WI38 (cell line): Measurements from ENCODE around the gene CFAP161.

Experiments
- H3K4me3 ChIP-seq: 2 replicates; pipeline ENCODE4 v1.5.1; 2011; ENCODE audit warnings: low read depth, mild to moderate bottlenecking, control low read depth, low read length
- TF ChIP-seq, protein P1 (sequence below): IDR thresholded peaks from 2 replicates; pipeline ENCODE4 v1.5.1; 2012; ENCODE audit warnings: low read depth, mild to moderate bottlenecking, control low read depth, low read length

The CFAP161 gene

DNA sequence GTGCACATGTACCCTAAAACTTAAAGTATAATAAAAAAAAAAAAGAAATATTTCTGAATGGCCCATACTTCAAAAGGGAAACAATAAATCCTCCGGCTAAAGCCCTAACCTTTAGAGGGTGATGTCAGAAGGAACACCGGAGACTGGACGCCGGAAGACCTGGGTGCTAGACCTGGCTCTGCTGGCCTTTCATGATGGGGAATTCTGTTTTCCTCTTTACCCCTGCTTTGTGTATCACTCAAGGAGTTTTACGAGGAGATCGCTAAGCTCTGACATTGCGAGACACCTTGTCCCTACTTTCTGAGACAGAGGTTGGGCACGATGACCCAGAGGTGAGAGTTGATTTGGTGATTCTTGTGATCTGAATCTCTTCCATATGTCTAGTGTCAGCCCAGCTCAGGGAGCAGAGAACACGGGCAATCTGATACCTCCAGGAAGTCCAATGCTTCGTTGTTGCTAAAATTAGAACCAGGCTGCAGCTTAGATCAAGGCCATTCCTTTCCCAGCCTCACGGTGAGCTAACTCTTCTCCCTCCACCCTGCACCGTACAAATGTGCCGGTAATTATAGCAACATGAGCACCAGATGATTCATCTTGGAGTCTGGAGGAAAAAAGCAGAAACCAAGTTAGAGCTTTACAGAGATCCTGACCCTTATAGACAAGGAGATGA lies 42.0 kb upstream of the CFAP161 start:
- TF ChIP-seq, protein P1, sequence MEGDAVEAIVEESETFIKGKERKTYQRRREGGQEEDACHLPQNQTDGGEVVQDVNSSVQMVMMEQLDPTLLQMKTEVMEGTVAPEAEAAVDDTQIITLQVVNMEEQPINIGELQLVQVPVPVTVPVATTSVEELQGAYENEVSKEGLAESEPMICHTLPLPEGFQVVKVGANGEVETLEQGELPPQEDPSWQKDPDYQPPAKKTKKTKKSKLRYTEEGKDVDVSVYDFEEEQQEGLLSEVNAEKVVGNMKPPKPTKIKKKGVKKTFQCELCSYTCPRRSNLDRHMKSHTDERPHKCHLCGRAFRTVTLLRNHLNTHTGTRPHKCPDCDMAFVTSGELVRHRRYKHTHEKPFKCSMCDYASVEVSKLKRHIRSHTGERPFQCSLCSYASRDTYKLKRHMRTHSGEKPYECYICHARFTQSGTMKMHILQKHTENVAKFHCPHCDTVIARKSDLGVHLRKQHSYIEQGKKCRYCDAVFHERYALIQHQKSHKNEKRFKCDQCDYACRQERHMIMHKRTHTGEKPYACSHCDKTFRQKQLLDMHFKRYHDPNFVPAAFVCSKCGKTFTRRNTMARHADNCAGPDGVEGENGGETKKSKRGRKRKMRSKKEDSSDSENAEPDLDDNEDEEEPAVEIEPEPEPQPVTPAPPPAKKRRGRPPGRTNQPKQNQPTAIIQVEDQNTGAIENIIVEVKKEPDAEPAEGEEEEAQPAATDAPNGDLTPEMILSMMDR, result no peak
- peak overlapping the region; percentile 27 for H3K4me3 ChIP-seq

DNA sequence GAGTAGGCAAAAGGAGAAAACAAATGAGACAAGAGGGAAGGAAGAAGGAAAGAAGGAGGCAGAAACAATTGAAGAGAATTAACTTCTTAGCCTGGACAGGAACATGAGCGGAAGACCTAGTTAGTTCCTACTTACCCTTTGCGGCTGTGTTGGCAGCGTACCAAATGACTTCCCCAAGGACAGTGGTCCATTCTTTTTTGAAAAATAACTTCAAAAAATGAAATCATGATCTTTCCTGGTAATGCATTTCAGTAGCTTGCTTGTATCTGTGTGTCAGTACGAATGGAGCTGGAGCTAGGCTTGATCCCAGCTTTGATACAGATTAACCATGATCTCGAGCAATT lies 41.5 kb upstream of the CFAP161 start:
- TF ChIP-seq, protein P1, result no peak
- no peak overlapping the region for H3K4me3 ChIP-seq

DNA sequence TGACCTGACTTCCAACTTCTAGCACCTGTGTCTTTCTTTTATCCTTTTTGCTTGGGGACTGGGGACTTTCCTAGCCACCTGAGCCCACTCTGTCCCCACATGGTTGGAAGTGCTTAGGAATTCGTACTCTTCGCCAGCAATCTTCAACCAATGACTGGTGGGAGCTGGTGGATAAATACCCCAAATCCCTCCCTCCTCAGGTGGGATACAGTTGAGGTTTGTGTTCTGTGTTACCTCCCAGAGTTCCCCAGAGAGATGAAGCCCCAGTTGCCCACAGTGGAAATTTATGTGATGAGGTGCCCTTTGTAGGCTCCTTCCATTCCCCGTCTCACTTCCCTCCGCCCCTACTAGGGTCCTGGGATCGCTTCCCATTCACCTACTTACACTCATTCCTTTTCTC lies 40.1 kb upstream of the CFAP161 start:
- H3K4me3 ChIP-seq, result no peak overlapping the region
- TF ChIP-seq, protein P1, result no peak

DNA sequence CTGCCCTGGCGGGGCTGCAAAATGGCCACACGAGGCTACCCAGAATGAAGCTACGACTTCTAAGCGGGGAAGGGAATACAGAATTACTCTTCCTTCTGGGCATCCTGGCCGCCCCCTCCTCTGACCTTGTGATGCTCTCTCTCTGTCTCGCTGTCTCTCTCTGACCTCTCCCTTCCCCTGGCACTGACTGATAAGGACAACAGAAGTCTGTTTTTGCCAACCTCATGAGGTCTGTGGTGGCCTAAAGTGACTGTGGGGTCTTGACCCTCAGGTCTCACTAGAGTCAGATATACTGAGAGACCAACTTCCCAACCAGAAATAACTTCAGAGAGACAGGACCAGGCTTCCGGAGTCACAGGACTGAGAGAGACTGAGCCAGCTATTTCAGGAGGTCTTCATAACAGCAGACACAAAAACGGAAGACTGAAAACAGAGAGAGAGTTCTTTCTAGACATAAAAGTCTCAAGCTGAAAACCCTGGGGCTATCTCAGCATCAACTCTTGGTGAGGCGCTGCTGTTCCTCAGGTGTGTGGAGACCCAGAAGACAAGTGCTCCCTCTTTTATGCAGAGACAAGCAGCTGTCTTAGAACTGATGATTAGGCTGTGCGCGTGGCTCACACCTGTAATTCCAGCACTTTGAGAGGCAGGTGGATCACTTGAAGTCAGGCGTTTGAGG lies 38.2 kb upstream of the CFAP161 start:
- TF ChIP-seq, protein P1, result no peak
- H3K4me3 ChIP-seq, result no peak overlapping the region

DNA sequence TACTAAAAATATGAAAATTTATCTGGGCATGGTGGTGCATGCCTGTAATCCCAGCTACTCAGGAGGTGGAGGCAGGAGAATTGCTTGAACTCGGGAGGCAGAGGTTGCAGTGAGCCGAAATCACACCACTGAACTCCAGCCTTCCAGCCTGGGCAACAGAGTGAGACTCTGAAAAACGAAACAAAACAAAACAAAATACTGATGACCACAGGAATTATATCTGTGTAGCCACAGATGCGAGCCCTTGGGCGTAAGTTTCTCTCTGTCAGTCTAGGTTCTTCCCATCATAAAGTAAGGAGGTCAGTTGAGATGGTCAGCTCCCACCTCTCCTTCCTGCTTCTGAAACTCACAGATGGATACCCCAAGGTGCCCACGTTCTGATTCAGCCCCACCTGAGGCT lies 37.7 kb upstream of the CFAP161 start:
- TF ChIP-seq, protein P1, result no peak
- H3K4me3 ChIP-seq, result no peak overlapping the region

DNA sequence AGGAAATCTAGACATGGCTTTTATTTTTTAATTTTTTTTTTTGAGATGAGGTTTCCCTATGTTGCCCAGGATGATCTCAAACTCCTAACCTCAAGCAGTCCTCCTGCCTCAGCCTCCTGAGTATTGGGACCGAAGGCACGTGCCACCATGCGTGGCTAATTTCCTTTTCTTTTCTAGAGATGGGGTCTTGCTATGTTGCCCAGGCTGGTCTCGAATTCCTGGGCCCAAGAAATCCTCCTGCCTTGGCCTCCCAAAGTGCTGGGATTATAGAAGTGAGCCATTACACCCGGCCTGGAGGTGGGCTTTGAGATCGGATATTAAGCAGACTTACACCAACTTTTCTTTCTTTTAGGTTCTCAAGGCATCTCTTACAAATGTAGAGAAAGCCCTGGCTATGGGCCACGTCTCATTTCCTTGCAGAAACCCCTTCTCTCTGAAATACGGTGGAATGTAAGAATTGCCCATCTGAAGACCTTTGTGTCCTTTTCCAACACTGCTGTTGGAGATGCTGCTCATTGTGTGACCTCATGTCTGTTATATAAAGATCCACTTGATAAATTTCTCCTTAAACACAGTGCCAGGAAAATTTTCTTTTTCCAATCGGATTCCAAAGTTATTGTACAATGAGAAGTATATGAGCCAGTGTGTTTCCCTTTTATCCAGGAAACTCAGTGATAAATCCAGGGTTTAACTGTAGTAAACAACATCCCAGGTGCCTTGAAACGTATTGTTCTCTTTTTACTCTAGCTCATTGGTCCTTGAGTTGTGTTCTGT lies 36.8 kb upstream of the CFAP161 start:
- no peak overlapping the region for H3K4me3 ChIP-seq
- TF ChIP-seq, protein P1, result no peak

DNA sequence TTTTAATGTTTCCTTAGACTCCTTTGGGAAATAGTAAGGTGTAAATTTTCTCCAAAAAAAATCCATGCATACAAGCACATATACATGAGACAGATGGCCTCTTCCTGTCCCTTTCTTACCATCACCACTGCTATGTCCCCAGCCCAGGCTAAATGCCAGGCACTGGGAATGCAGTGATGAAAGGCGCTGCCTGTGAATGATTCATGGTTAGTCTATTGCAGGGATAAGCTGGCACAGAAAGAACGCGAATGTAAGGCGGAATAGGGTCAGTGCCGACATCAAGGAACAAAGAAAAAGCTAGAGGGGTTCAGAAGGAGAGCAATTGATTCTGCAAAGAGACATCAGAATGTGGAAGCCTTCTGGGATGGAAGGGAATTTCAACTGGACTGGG lies 36.2 kb upstream of the CFAP161 start:
- H3K4me3 ChIP-seq, result no peak overlapping the region
- TF ChIP-seq, protein P1, result no peak
